Endodermal cell (in vitro differentiated cells): ENCODE data around the gene COMMD1. TPM values are rescaled to one million over a fixed set of nuclear protein-coding genes. Genes with fewer than 3 reads are reported as not detected.

Experiments used
- DNase-seq: peaks from one replicate; pipeline ENCODE4 v3.0.0-alpha.2; 2017
- H3K27ac ChIP-seq: 2 replicates; pipeline ENCODE4 v1.5.1; 2013; ENCODE audit warnings: mild to moderate bottlenecking, low read depth, low read length, moderate library complexity
- H3K27me3 ChIP-seq: 2 replicates; pipeline ENCODE4 v1.6.1; 2013; ENCODE audit warnings: mild to moderate bottlenecking, low read length, moderate library complexity; ENCODE audit not compliant: insufficient read depth, control insufficient read depth, poor library complexity, severe bottlenecking
- H3K36me3 ChIP-seq: 2 replicates; pipeline ENCODE4 v1.7.0; 2013; ENCODE audit warnings: mild to moderate bottlenecking, low read length, moderate library complexity; ENCODE audit not compliant: control insufficient read depth, insufficient read depth
- H3K4me1 ChIP-seq: one replicate; pipeline ENCODE4 v1.7.0; 2013; ENCODE audit warnings: low read length; ENCODE audit not compliant: control insufficient read depth, insufficient read depth
- H3K4me3 ChIP-seq: 2 replicates; pipeline ENCODE4 v1.5.1; 2013; ENCODE audit warnings: mild to moderate bottlenecking, low read length, moderate library complexity
- H3K9ac ChIP-seq: 2 replicates; pipeline ENCODE4 v1.6.1; 2013; ENCODE audit warnings: mild to moderate bottlenecking, low read length, moderate library complexity; ENCODE audit not compliant: poor library complexity, severe bottlenecking; ENCODE audit errors: extremely low read depth
- H3K9me3 ChIP-seq: 2 replicates; pipeline ENCODE4 v1.6.1; 2013; ENCODE audit warnings: mild to moderate bottlenecking, low read length, moderate library complexity; ENCODE audit not compliant: control insufficient read depth
- H3K27ac Mint-ChIP-seq: 2 replicates; pipeline ENCODE4 v1.8.0; 2020; ENCODE audit warnings: mixed read lengths
- H3K27me3 Mint-ChIP-seq: 2 replicates; pipeline ENCODE4 v1.8.0; 2021; ENCODE audit warnings: mild to moderate bottlenecking, mixed read lengths; ENCODE audit not compliant: insufficient read depth
- H3K36me3 Mint-ChIP-seq: 2 replicates; pipeline ENCODE4 v1.8.0; 2020; ENCODE audit warnings: low read depth, mixed read lengths
- H3K4me1 Mint-ChIP-seq: 2 replicates; pipeline ENCODE4 v1.8.0; 2020; ENCODE audit warnings: mixed read lengths
- H3K4me3 Mint-ChIP-seq: 2 replicates; pipeline ENCODE4 v1.8.0; 2020; ENCODE audit warnings: mild to moderate bottlenecking, moderate library complexity, mixed read lengths
- H3K9me3 Mint-ChIP-seq: 2 replicates; pipeline ENCODE4 v1.8.0; 2020; ENCODE audit warnings: mild to moderate bottlenecking, mixed read lengths
- CTCF ChIP-seq: fragments of 200-600 bp; sonication (generic); conservative IDR thresholded peaks from 2 replicates; pipeline ENCODE4 v1.5.0; 2021; ENCODE audit warnings: antibody characterized with exemption, mild to moderate bottlenecking
- WGBS, 2 experiments: methylation state at CpG; one replicate each; pipeline versions ENCODE4 v1.1.5 to v1.1.7; 2013; ENCODE audit warnings: missing lambda C conversion rate in 2 of 2, mixed read lengths in 1 of 2; ENCODE audit not compliant: insufficient coverage in 1 of 2, insufficient read length in 1 of 2; 5-methylcytosine and 5-hydroxymethylcytosine counted together
- total RNA-seq, 2 donors: library from RNA; stranded (reverse); fragmentation: NEBNext Ultra II Directional in 1 of 2; extraction: Animal tissue kit (Norgen Biotek cat#: 25700) in 1 of 2; gene quantifications; 2 replicates in 1 of 2; 3 replicates in 1 of 2; pipeline ENCODE4 v1.2.1, GENCODE V29; 2021

COMMD1 gene
- total RNA-seq, 2 donors from 2014 or later, result 27.8 to 28.4 TPM

DNA sequence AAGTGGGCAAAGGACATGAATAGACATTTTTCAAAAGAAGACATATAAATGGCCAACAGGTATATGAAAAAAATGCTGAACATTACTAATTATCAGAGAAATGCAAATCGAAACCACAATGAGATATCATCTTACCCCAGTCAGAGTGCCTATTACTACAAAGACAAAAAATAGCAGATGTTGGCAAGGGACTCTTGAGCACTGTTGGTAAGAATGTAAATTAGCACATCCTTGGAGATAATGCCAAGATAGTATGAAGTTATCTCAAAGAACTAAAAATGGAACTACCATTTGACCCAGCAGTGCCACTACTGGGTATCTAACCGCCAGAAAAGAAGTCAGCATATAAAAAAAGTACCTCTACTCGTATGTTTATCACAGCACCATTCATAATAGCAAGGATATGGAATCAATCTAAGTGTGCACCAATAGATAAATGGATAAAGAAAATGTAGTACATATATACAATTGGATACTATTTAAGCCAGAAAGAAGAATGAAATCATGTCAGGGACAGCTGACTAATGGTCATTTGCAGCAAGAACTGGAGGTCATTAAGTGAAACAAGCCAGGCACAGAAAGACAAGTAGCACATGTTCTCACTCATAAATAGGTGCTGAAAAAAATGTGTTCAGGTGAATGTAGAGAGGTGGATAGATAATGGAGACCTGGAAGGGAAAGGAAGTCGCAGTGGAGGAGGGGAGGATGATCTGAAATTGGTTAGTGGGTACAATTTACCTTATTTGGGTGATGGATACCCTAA, 148.7 kb downstream of the COMMD1 start:
- H3K27ac Mint-ChIP-seq, result no peak overlapping the region
- Histone ChIP-seq H3K9me3 (no peaks in the 10 kb centered on the region), H3K27ac (no peak overlapping the region), H3K9ac (no peak overlapping the region), H3K4me3 (no peak overlapping the region), H3K27me3 (no peaks in the 10 kb centered on the region), H3K4me1 (no peaks in the 10 kb centered on the region), H3K36me3 (no peaks in the 10 kb centered on the region)
- 91 to 100% methylated on average over 2 to 4 of the region's 4 CpGs for WGBS, 2 experiments
- no peaks in the 10 kb centered on the region for H3K9me3 Mint-ChIP-seq
- peaks cover 14% of the 10 kb centered on the region for H3K4me1 Mint-ChIP-seq
- DNase-seq, result no peak
- no peaks in the 10 kb centered on the region for H3K27me3 Mint-ChIP-seq
- no peak for TF ChIP-seq CTCF
- no peaks in the 10 kb centered on the region for H3K36me3 Mint-ChIP-seq
- H3K4me3 Mint-ChIP-seq, result no peak overlapping the region

GRCh38 chr2:62054916-62055450, 149.5 kb downstream of the COMMD1 start:
- WGBS, 2 experiments, result 50 to 98% methylated on average over 1 to 3 of the region's 3 CpGs
- Histone ChIP-seq H3K9ac (no peak overlapping the region), H3K4me3 (no peak overlapping the region), H3K27ac (no peak overlapping the region), H3K36me3 (no peaks in the 10 kb centered on the region), H3K27me3 (no peaks in the 10 kb centered on the region), H3K9me3 (no peaks in the 10 kb centered on the region), H3K4me1 (no peaks in the 10 kb centered on the region)
- no peak for TF ChIP-seq CTCF
- no peak for DNase-seq
- Mint-ChIP-seq H3K4me1 (peaks cover 14% of the 10 kb centered on the region), H3K27me3 (no peaks in the 10 kb centered on the region), H3K27ac (no peak overlapping the region), H3K4me3 (no peak overlapping the region), H3K36me3 (no peaks in the 10 kb centered on the region), H3K9me3 (no peaks in the 10 kb centered on the region)

DNA sequence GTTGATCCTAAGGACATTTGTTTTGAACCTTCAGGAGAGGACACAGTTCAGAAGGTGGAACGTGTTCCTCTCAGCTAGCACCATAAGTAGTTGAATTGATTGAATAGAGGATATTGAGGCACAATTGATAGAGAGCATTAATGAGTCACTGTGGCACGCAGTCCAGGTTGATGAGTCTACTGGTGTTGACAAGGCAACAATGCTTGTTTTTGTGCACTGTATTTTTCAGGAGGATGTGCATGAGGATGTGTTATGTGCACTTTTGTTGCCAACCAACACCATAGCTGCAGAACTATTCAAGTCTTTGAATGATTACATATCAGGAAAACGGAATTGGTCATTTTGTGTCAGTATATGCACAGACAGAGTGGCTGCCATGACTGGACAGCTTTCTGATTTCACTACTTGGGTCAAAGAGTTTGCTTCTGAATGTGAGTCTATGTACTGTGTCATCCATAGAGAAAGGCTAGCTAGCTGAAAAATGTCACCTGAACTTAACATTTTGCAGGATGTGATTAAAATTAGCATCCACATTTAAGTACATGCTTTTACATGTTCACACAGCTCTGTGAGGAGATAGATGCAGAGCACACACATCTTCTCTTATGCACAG, 150.4 kb downstream of the COMMD1 start:
- H3K4me1 ChIP-seq, result no peaks in the 10 kb centered on the region
- no peaks in the 10 kb centered on the region for H3K36me3 Mint-ChIP-seq
- no peak for TF ChIP-seq CTCF
- H3K27ac Mint-ChIP-seq, result no peak overlapping the region
- no peak overlapping the region for H3K4me3 Mint-ChIP-seq
- H3K9me3 Mint-ChIP-seq, result no peaks in the 10 kb centered on the region
- H3K27ac ChIP-seq, result no peak overlapping the region
- no peaks in the 10 kb centered on the region for H3K9me3 ChIP-seq
- H3K4me1 Mint-ChIP-seq, result peaks cover 7% of the 10 kb centered on the region
- no peak for DNase-seq
- 88 to 93% methylated on average over 2 to 3 of the region's 3 CpGs for WGBS, 2 experiments
- no peak overlapping the region for H3K4me3 ChIP-seq
- H3K27me3 ChIP-seq, result no peaks in the 10 kb centered on the region
- H3K9ac ChIP-seq, result no peak overlapping the region
- no peaks in the 10 kb centered on the region for H3K36me3 ChIP-seq
- no peaks in the 10 kb centered on the region for H3K27me3 Mint-ChIP-seq
